Activated B cell treated with CpG ODN at 0.5 μM for 24 hours (primary cell): Measurements from ENCODE around the gene ZNF536. TPM values are rescaled to one million over a fixed set of nuclear protein-coding genes. Genes with fewer than 3 reads are reported as not detected.

Source experiments
- ATAC-seq: fragments of 200-7000 bp; cut with Tn5 transposase; one replicate; pipeline ENCODE4 v1.10.0; 2021; ENCODE audit warnings: low read depth, mild to moderate bottlenecking, moderate library complexity
- CTCF ChIA-PET: fragments of 350-600 bp; sonication (Branson Sonifier 250); formaldehyde crosslinking; loops from one replicate; lab custom pipeline; 2021; ENCODE audit warnings: antibody characterized with exemption; lab: Charles Lee
- POLR2A ChIA-PET: fragments of 350-600 bp; sonication (Branson Sonifier 250); formaldehyde crosslinking; loops from one replicate; lab custom pipeline; 2021; ENCODE audit warnings: antibody characterized with exemption; lab: Charles Lee
- DNase-seq: peaks from one replicate; pipeline ENCODE4 v3.0.0; 2022
- H3K27ac Mint-ChIP-seq: one replicate; pipeline ENCODE4 v1.8.0; 2020; ENCODE audit warnings: mixed read lengths
- H3K27me3 Mint-ChIP-seq: one replicate; pipeline ENCODE4 v1.8.0; 2021; ENCODE audit warnings: mixed read lengths
- H3K36me3 Mint-ChIP-seq: one replicate; pipeline ENCODE4 v1.8.0; 2021; ENCODE audit warnings: low read depth, mixed read lengths
- H3K4me1 Mint-ChIP-seq: one replicate; pipeline ENCODE4 v1.8.0; 2021; ENCODE audit warnings: mixed read lengths
- H3K4me3 Mint-ChIP-seq: one replicate; pipeline ENCODE4 v1.8.0; 2020; ENCODE audit warnings: mild to moderate bottlenecking, mixed read lengths
- H3K9me3 Mint-ChIP-seq: one replicate; pipeline ENCODE4 v1.8.0; 2020; ENCODE audit warnings: mixed read lengths
- intact Hi-C: fragments of 100-400 bp; cut with micrococcal nuclease; formaldehyde crosslinking; loops from one replicate; pipeline ENCODE4 v1.15.1; 2024
- total RNA-seq: library from RNA; stranded (reverse); gene quantifications from 2 replicates; pipeline ENCODE4 v1.2.3, GENCODE V29; 2022
- TF ChIP-seq, protein P1 (sequence below): fragments of 200-600 bp; IDR thresholded peaks from one replicate; pipeline ENCODE4 v1.8.0; 2022; ENCODE audit warnings: antibody characterized with exemption, mild to moderate bottlenecking

Gene ZNF536
- total RNA-seq, 1 donor from 2014 or later: not detected

GRCh38 chr19:30388819-30389218, 16.6 kb downstream of the ZNF536 start:
- H3K4me3 Mint-ChIP-seq: no peak overlapping the region
- POLR2A ChIA-PET: no interaction called here
- no peaks in the 10 kb centered on the region for H3K36me3 Mint-ChIP-seq
- ATAC-seq: no peak
- CTCF ChIA-PET: no interaction called here
- H3K27ac Mint-ChIP-seq: no peak overlapping the region
- H3K9me3 Mint-ChIP-seq: no peaks in the 10 kb centered on the region
- H3K4me1 Mint-ChIP-seq: no peaks in the 10 kb centered on the region
- intact Hi-C loops: no loop called here
- H3K27me3 Mint-ChIP-seq: no peaks in the 10 kb centered on the region
- no peak for DNase-seq
- TF ChIP-seq, protein P1, sequence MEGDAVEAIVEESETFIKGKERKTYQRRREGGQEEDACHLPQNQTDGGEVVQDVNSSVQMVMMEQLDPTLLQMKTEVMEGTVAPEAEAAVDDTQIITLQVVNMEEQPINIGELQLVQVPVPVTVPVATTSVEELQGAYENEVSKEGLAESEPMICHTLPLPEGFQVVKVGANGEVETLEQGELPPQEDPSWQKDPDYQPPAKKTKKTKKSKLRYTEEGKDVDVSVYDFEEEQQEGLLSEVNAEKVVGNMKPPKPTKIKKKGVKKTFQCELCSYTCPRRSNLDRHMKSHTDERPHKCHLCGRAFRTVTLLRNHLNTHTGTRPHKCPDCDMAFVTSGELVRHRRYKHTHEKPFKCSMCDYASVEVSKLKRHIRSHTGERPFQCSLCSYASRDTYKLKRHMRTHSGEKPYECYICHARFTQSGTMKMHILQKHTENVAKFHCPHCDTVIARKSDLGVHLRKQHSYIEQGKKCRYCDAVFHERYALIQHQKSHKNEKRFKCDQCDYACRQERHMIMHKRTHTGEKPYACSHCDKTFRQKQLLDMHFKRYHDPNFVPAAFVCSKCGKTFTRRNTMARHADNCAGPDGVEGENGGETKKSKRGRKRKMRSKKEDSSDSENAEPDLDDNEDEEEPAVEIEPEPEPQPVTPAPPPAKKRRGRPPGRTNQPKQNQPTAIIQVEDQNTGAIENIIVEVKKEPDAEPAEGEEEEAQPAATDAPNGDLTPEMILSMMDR: no peak

- Mint-ChIP-seq H3K9me3 (no peaks in the 10 kb centered on the region), H3K27me3 (no peaks in the 10 kb centered on the region)
Measured at GRCh38 chr19:30390356-30390988, 18.3 kb downstream of the ZNF536 start.

DNA sequence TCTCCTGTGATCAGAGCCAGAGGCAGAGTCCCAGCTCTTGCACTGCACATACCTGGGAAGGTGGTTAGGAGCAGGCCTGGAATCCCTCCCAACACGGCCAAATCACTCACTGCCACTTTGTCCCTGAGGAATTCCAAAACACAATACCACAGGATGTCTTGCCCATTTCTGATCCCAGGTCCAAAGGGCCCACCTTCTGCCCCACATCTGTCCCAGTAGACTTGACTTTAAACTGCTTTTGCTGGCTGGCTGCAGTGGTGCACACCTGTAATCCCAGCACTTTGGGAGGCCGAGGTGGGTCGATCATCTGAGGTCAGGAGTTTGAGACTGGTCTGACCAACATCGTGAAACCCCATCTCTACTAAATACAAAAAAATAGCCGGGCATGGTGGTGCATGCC, 18.9 kb downstream of the ZNF536 start:
- no peaks in the 10 kb centered on the region for H3K27me3 Mint-ChIP-seq

More at GRCh38 chr19:30390356-30390988, 18.3 kb downstream of the ZNF536 start:
- Mint-ChIP-seq H3K27ac (no peak overlapping the region), H3K4me3 (no peak overlapping the region), H3K4me1 (no peaks in the 10 kb centered on the region), H3K36me3 (no peaks in the 10 kb centered on the region)
- ATAC-seq: no peak
- ChIA-PET POLR2A (no interaction called here), CTCF (no interaction called here)
- intact Hi-C loops: no loop called here
- no peak for DNase-seq
- TF ChIP-seq, protein P1: no peak

GRCh38 chr19:30391554-30392551, 19.7 kb downstream of the ZNF536 start:
- no peaks in the 10 kb centered on the region for H3K27me3 Mint-ChIP-seq
- ATAC-seq (no peak), DNase-seq (no peak)
- intact Hi-C loops: no loop called here
- no peak overlapping the region for H3K4me3 Mint-ChIP-seq
- H3K36me3 Mint-ChIP-seq: no peaks in the 10 kb centered on the region
- TF ChIP-seq, protein P1: no peak
- no peaks in the 10 kb centered on the region for H3K4me1 Mint-ChIP-seq
- ChIA-PET POLR2A (no interaction called here), CTCF (no interaction called here)
- no peaks in the 10 kb centered on the region for H3K9me3 Mint-ChIP-seq
- no peak overlapping the region for H3K27ac Mint-ChIP-seq

More for the DNA sequence above, 18.9 kb downstream of the ZNF536 start:
- Mint-ChIP-seq H3K27ac (no peak overlapping the region), H3K9me3 (no peaks in the 10 kb centered on the region), H3K4me3 (no peak overlapping the region), H3K4me1 (no peaks in the 10 kb centered on the region), H3K36me3 (no peaks in the 10 kb centered on the region)
- ChIA-PET POLR2A (no interaction called here), CTCF (no interaction called here)
- no peak for ATAC-seq
- TF ChIP-seq, protein P1: no peak
- intact Hi-C loops: no loop called here
- no peak for DNase-seq

GRCh38 chr19:30393046-30393445, 20.9 kb downstream of the ZNF536 start:
- no peak for ATAC-seq
- Mint-ChIP-seq H3K4me1 (no peaks in the 10 kb centered on the region), H3K9me3 (no peaks in the 10 kb centered on the region), H3K4me3 (no peak overlapping the region), H3K27ac (no peak overlapping the region), H3K27me3 (no peaks in the 10 kb centered on the region), H3K36me3 (no peaks in the 10 kb centered on the region)
- ChIA-PET CTCF (no interaction called here), POLR2A (no interaction called here)
- intact Hi-C loops: no loop called here
- TF ChIP-seq, protein P1: no peak
- DNase-seq: no peak
